T-helper 1 cell treated with Interleukin-12 subunit alpha and Interleukin-12 subunit beta and Interleukin-4 antibody, amounts not matched to agents 30 μg/mL and 1 μg/mL, for 36 hours (primary cell): ENCODE measurements around the gene CMIP.
A peak's percentile ranks its signal among the peaks of the same experiment; 100 is the strongest.

Experiments
- H3K27ac Mint-ChIP-seq: one replicate; pipeline ENCODE4 v1.8.0; 2021; ENCODE audit warnings: mild to moderate bottlenecking, mixed read lengths
- H3K27me3 Mint-ChIP-seq: one replicate; pipeline ENCODE4 v1.8.0; 2021; ENCODE audit warnings: low read depth, mixed read lengths
- H3K36me3 Mint-ChIP-seq: one replicate; pipeline ENCODE4 v1.8.0; 2021; ENCODE audit warnings: low read depth, mixed read lengths
- H3K4me1 Mint-ChIP-seq: one replicate; pipeline ENCODE4 v1.8.0; 2021; ENCODE audit warnings: low read depth, mixed read lengths
- H3K4me3 Mint-ChIP-seq: one replicate; pipeline ENCODE4 v1.8.0; 2021; ENCODE audit warnings: mild to moderate bottlenecking, moderate library complexity, mixed read lengths
- H3K9me3 Mint-ChIP-seq: one replicate; pipeline ENCODE4 v1.8.0; 2021; ENCODE audit warnings: mixed read lengths

The CMIP gene

DNA sequence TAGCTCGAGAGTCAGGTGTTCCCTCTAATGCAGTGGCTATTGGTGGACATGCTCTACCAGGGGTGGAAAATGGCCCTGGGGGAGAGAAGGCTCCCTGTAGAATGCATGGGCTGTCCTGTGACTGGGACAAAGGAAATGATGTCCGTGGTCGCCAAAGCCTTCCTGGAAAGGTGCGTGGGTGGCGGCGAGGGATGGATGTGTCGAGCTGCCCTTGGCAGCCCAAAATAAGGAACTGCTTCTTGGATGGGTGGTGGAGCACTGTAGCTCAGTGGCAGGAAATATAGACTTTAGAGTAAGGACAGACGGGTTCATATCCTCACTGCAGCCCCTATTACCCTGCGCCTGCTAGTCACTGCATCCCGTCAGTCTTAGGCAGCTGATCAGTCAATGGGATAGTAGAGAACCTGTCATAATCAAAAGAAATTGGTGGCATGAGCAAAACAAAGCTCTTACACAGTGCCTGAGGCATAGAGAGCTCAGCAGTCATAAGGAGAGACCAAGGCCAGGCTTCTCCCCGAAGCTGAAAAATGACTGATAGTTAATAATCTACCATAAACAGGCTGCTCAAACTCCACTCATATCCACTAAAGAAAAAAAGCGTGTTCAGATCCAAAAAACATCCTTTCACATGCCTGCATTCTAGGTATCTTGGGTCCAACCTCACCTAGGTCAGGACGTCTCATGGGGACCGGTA lies 211.0 kb downstream of the CMIP start:
- H3K4me3 Mint-ChIP-seq = no peak overlapping the region
- peaks cover 2% of the 10 kb centered on the region for H3K4me1 Mint-ChIP-seq
- no peaks in the 10 kb centered on the region for H3K9me3 Mint-ChIP-seq
- H3K27me3 Mint-ChIP-seq = no peaks in the 10 kb centered on the region
- H3K36me3 Mint-ChIP-seq = peaks cover 12% of the 10 kb centered on the region
- no peak overlapping the region for H3K27ac Mint-ChIP-seq

DNA sequence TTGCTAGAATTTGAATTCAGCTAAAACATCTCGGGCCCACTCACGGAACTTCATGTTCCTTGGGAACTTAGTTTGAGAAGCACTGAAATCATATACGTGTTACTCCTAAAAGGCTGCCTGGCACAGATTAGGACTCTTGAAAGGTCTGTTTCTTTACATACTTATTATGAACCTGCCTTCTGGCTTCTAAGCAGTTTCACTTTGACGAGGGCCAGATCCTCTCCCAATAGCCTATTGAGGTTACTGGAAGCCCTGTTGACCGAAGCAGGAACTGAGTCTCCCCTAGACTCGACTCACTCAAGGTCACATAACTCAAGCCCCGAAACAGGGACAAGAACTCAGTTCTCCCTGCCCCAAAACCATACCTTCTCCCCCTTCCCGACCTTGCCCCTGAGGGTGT lies 212.6 kb downstream of the CMIP start:
- Mint-ChIP-seq H3K9me3 (no peaks in the 10 kb centered on the region), H3K4me3 (no peak overlapping the region), H3K27me3 (no peaks in the 10 kb centered on the region), H3K27ac (no peak overlapping the region), H3K4me1 (no peaks in the 10 kb centered on the region), H3K36me3 (peaks cover 13% of the 10 kb centered on the region)

DNA sequence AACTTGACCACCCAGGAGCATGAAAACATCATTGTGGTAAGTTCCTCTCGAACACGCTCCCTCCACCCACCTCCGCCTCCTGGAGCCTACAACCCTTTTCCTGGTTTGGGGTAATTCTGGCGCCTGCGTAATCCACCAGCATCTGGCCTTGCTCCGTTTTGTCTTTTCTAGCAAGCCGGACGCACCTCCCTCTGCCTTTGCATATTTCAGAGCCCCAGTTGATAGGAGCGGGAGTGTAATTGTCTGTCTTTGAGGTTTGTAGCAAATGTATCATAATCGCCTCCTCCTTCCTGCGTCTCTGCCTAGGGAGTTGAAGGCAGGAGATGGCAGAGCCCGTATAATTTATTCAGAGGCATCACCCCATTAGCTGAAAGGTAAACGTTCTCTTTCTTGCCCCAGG lies 213.2 kb downstream of the CMIP start:
- Mint-ChIP-seq H3K4me1 (no peaks in the 10 kb centered on the region), H3K9me3 (no peaks in the 10 kb centered on the region), H3K27ac (no peak overlapping the region), H3K36me3 (peaks cover 13% of the 10 kb centered on the region), H3K4me3 (no peak overlapping the region), H3K27me3 (no peaks in the 10 kb centered on the region)

DNA sequence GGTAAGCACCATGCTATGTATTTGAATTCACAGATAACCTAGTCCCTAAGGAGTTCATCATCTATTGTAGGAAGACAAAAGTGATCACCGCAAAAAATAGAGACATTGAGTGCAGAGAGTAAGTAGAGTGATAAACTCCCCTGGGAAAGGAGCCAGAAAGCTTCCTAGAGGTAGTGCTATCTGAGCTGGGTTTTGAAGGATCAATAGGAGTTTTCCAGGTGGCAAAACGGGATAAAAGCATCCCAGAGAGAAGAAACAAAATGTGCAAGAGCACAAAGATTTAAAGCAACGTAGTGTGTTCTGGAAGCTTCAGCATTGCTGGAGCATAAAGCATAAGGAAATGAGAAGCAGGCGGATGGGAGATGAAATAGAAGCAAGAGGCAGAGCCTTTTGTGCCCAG lies 213.8 kb downstream of the CMIP start:
- H3K4me3 Mint-ChIP-seq = no peak overlapping the region
- no peaks in the 10 kb centered on the region for H3K9me3 Mint-ChIP-seq
- no peaks in the 10 kb centered on the region for H3K27me3 Mint-ChIP-seq
- no peaks in the 10 kb centered on the region for H3K4me1 Mint-ChIP-seq
- H3K27ac Mint-ChIP-seq = no peak overlapping the region
- H3K36me3 Mint-ChIP-seq = peaks cover 13% of the 10 kb centered on the region

DNA sequence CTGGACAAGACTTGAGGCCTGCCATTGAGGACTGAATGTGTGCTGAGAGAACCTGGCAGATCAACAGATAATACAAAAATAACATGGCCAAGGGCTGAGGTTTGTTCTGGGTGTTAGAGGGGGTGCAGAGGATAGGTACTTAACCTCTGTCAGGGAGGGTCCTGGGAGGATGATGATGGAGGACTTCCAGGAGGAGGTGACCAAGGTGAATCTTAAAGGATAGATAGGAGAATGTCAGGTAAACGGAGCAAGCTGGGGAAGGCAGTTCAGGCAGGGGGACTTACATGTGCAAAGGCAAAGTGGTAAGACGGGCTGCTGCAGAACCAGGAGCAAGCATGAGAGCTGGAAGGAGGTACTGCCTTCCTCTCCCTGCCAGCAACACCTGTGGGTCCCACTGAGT lies 214.6 kb downstream of the CMIP start:
- Mint-ChIP-seq H3K27ac (peak overlapping the region; percentile 6), H3K4me1 (no peaks in the 10 kb centered on the region), H3K36me3 (peaks cover 13% of the 10 kb centered on the region), H3K4me3 (no peak overlapping the region), H3K27me3 (no peaks in the 10 kb centered on the region), H3K9me3 (no peaks in the 10 kb centered on the region)

DNA sequence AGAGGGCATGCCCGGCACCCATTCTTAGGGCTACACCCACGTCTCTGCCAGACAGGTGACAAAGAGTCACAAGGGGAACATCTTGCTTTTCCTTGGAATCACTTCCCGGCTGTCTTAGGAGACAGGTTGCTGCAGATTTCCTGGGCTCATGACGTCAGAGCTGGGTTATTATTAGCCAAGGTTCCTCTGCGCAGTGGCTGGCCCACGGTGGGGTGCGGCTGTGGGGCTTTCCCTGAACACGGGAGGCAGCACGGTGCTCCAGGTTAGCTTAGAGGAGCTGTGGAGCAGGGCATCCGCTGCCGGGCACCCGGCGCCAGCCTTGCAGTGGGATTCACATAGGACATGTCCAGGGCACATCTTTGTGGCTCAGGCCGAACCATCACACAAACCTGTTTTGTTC lies 216.5 kb downstream of the CMIP start:
- Mint-ChIP-seq H3K27ac (no peak overlapping the region), H3K9me3 (no peaks in the 10 kb centered on the region), H3K4me3 (no peak overlapping the region), H3K36me3 (peaks cover 21% of the 10 kb centered on the region), H3K27me3 (no peaks in the 10 kb centered on the region), H3K4me1 (no peaks in the 10 kb centered on the region)

DNA sequence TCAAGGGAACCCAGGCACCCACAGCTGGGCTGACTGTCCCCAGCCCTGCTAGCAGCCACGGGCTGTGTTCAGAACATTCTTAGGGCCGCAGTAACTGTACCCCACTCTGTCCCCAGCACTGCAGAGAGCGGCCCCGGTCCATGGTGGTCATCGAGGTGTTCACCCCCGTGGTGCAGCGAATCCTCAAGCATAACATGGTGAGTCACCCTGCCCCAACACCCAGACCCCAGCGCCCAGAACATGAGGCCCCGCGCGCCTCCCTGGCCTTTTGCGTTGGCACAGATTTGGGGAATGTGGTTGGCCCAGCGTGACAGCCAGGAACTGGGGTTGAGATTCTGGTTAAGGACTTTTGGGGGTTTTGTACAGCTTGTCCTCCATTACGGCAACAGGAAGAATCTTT lies 219.5 kb downstream of the CMIP start:
- no peaks in the 10 kb centered on the region for H3K4me1 Mint-ChIP-seq
- no peaks in the 10 kb centered on the region for H3K27me3 Mint-ChIP-seq
- no peaks in the 10 kb centered on the region for H3K9me3 Mint-ChIP-seq
- H3K36me3 Mint-ChIP-seq = peaks cover 21% of the 10 kb centered on the region
- no peak overlapping the region for H3K4me3 Mint-ChIP-seq
- no peak overlapping the region for H3K27ac Mint-ChIP-seq

DNA sequence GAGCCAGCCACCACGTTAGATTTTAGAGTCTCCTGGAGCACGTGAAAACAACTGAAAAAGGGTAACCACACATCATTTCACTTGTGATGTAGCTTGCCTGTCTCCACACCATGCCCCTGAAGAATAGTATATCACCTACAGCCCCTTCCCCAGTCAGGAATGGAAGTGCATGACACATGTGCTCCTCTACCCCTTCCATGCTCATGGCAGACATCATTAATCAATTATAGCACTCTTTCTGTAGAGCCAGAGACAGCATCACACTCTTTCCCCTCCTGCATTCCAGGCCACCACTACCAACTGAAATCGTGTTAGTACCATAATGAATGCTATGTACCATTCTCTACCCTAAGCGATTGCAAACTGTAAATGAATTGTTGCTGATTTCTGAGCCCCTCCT lies 221.0 kb downstream of the CMIP start:
- Mint-ChIP-seq H3K4me1 (peaks cover 6% of the 10 kb centered on the region), H3K36me3 (peaks cover 30% of the 10 kb centered on the region), H3K4me3 (no peak overlapping the region), H3K9me3 (no peaks in the 10 kb centered on the region), H3K27me3 (no peaks in the 10 kb centered on the region), H3K27ac (no peak overlapping the region)

DNA sequence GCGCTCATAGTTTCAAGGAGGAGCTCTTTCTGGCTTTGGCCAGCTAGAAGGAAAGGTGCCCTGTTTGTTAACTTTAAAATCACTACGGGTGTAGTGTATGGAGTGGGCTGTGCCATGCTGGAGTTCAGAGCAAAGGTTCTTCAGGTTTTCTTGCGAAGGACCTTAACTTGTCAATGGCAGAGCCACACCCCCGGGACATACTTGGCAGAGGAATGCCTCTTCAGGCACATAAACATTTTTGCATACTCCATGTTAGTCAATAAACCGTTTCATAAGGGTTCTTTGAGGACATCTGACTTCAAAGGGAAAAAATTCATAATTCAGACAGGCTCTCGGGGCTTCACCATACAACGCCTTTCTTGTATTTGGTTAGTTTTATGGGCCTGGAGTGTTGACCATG lies 221.5 kb downstream of the CMIP start:
- Mint-ChIP-seq H3K27ac (no peak overlapping the region), H3K36me3 (peaks cover 32% of the 10 kb centered on the region), H3K4me3 (no peak overlapping the region), H3K4me1 (peaks cover 7% of the 10 kb centered on the region), H3K27me3 (no peaks in the 10 kb centered on the region), H3K9me3 (no peaks in the 10 kb centered on the region)

DNA sequence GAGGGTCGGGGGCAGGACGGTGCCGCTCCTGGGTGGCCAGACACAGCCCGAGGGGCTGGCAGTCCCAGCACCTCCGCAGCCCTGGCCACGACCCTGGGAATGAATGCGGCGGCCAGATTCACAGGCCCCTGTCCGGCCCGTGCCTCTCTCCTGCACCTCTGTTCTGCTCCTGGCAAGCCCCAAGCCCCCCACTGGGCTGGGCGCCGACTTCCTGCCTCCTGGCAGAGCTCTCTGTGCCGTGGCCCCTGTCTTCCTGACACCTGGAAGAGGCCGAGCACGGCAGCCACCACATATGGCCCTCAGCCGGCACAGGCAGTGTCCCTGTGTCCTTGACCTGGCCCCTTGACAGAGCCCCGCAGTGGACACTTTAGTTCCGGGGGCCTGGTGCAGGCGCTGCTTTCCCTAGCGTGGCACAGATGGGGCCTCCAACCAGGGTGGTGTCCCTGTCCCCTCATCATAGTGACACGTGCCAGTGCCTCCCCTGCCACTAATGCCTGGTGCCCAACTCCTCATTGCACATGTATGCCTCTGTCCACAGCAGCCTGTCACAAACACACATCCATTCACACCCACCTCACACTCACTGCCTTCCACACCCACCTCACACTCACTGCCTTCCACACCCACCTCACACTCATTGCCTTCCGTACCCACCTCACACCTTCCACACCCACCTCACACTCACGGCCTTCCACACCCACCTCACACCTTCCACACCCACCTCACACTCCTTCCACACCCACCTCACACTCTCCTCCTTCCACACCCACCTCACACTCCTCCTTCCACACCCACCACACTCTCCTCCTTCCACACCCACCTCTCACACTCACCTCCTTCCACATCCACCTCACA lies 223.9 kb downstream of the CMIP start:
- H3K36me3 Mint-ChIP-seq = peaks cover 39% of the 10 kb centered on the region
- H3K27me3 Mint-ChIP-seq = no peaks in the 10 kb centered on the region
- H3K9me3 Mint-ChIP-seq = no peaks in the 10 kb centered on the region
- H3K4me3 Mint-ChIP-seq = no peak overlapping the region
- peak overlapping the region; percentile 15 for H3K27ac Mint-ChIP-seq
- peaks cover 7% of the 10 kb centered on the region for H3K4me1 Mint-ChIP-seq

DNA sequence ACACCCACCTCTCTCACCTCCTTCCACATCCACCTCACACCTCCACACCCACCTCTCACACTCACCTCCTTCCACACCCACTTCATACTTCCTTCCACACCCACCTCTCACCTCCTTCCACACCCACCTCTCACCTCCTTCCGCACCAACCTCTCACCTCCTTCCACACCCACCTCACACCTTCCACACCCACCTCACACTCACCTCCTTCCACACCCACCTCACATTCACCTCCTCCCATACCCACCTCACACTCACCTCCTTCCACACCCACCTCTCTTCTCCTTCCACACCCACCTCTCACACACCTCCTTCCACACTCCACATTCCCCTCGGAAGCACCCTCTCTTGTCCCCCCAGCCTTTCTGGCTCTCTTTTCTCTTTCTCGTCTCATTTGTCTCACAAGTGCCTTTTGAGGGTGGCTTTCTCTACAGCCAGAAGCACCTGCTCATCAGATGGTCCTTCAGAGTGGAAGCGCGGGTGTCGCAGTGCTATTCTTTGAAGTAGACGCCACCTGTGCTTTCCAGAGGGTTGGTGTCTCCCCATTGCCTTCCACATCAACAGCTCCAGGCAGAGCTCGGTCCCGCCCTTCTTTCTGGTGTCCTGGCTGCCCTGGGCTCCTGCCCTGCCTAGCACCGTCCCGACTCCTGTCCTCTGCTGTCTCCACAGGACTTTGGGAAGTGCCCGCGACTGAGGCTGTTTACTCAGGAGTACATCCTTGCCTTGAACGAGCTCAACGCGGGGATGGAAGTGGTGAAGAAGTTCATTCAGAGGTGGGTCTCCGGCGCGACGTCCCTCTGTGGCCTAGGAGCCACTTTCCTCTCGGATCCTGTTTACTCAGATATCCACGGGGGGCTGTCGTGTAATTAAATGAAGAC lies 225.1 kb downstream of the CMIP start:
- H3K9me3 Mint-ChIP-seq = no peaks in the 10 kb centered on the region
- no peak overlapping the region for H3K4me3 Mint-ChIP-seq
- H3K36me3 Mint-ChIP-seq = peaks cover 39% of the 10 kb centered on the region
- peaks cover 7% of the 10 kb centered on the region for H3K4me1 Mint-ChIP-seq
- no peak overlapping the region for H3K27ac Mint-ChIP-seq
- H3K27me3 Mint-ChIP-seq = no peaks in the 10 kb centered on the region

DNA sequence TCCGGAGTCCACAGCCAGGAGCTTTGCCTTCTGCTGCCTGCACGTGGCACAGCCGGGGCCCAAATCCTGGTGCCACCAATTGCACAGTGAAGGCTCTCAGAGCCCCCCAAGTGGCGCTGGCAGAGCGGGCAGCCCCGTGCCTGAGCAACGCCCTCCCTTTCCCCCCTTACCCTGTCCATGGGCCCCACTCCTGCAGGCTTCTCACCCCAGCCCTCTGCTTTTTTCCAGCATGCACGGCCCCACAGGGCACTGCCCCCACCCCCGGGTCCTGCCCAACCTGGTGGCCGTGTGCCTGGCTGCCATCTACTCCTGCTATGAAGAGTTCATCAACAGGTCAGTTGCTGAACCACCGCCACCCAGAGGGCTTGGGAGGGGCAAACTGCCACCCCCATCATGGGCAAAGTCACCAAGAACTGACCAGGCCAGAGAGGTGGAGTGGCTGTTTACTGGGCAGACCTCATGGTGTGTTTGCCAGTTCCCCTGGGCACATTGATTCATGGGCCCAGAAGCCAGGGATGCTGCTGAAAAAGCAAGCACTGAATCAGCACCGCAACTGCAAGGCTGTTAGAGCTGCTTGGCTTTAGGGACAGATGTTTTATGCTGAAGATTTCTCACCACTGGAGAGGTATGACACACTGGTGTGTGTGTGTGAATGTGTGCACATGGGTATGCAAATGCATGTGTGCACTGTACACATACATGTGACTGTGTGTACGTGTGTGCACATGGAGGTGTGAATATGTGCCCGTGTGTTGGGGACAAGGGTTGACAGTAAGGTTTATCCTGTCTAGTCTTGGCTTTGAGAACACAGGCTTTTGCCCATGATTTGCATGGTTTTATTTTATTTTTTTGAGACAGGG lies 227.4 kb downstream of the CMIP start:
- Mint-ChIP-seq H3K9me3 (no peaks in the 10 kb centered on the region), H3K4me1 (peaks cover 7% of the 10 kb centered on the region), H3K27me3 (no peaks in the 10 kb centered on the region), H3K4me3 (no peak overlapping the region), H3K27ac (no peak overlapping the region), H3K36me3 (peaks cover 30% of the 10 kb centered on the region)

DNA sequence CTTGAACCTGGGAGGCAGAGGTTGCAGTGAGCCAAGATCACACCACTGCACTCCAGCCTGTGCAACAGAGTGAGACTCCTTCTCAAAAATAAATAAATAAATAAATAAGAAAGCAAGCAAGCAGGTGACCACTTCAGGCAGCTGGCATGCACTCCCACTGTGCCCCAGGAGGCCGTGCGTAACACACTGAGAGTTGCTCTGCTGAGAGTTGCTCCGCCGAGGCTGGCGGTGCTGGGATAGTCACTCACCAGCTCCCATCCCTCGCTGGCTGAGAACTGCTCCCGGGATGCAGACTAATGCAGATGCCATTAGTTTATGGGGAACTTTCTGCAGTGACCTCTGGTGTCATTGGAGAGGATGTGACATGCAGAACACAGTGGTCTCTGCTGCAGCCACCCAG lies 228.8 kb downstream of the CMIP start:
- Mint-ChIP-seq H3K4me3 (no peak overlapping the region), H3K27me3 (no peaks in the 10 kb centered on the region), H3K4me1 (peaks cover 7% of the 10 kb centered on the region), H3K27ac (no peak overlapping the region), H3K36me3 (peaks cover 30% of the 10 kb centered on the region), H3K9me3 (no peaks in the 10 kb centered on the region)

DNA sequence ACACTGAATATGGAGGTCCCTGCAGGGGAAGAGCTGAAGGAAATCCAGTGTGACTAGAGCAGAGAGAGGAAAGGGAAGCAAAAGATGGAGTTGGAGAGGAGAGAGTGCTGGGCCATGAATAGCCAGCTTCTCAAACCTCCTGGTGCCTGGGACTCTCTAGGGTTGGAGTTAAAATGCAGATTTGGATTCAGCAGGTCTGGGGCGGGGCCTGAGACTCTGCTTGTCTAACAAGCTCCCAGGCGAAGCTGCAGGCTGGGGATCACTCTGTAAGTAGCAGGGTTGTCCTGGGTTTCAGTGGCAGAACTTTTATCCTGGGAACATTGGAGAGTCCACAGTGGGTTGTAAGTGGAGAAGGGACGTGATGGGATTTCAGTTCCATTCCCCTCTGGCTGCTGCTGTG lies 231.1 kb downstream of the CMIP start:
- H3K4me1 Mint-ChIP-seq = peaks cover under 1% of the 10 kb centered on the region
- H3K9me3 Mint-ChIP-seq = no peaks in the 10 kb centered on the region
- H3K36me3 Mint-ChIP-seq = peaks cover 27% of the 10 kb centered on the region
- no peaks in the 10 kb centered on the region for H3K27me3 Mint-ChIP-seq
- no peak overlapping the region for H3K27ac Mint-ChIP-seq
- no peak overlapping the region for H3K4me3 Mint-ChIP-seq
